ENCODE measurements around the gene SPPL2A. TPM values are rescaled to one million over a fixed set of nuclear protein-coding genes. Genes with fewer than 3 reads are reported as not detected.

SPPL2A gene
- total and polyA plus RNA-seq, 2 experiments from 2014 or later, result 111 to 141 TPM

DNA sequence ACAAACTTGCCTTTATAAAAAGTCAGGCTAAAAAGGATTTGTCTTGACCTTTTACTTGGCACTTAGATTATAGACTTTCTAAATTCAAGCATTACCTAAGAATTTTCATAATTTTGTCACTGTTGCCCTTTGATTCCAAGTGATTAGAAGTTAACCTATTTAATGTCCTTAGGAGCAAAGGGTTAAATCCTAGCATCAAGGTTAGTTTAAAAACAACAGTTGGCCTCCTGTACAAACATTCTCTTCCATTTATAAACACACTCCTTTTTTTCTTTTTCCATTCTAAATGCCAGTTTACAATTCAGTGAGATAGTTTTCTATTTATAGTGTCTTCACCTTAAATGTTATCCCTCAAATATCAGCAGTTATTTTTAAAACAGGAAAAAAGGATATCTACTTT is 18.4 kb upstream of the SPPL2A start:
- no peaks in the 10 kb centered on the region for H3K27me3 ChIP-seq
- TF ChIP-seq EZH2phosphoT487 (IDR thresholded peaks at IDR 0.05; ENCODE audit: low read depth, severe bottlenecking, unreplicated experiment), result no peak
- TF ChIP-seq EZH2 (IDR thresholded peaks at IDR 0.05; ENCODE audit: borderline replicate concordance), result no peak
- no peak for TF ChIP-seq CTCF (IDR thresholded peaks at IDR 0.05; ENCODE audit: poor library complexity)
- no peak overlapping the region for H2AFZ ChIP-seq
- no peaks in the 10 kb centered on the region for H3K9me2 ChIP-seq (replicated peaks; ENCODE audit: insufficient read depth)
- no peak overlapping the region for H3K4me3 ChIP-seq
- no peaks in the 10 kb centered on the region for H3K9me3 ChIP-seq (ENCODE audit: low read depth)
- DNase-seq (ENCODE audit: low spot score), result no peak
- H4K20me1 ChIP-seq (ENCODE audit: insufficient read depth, poor library complexity, severe bottlenecking), result no peaks in the 10 kb centered on the region
- no peaks in the 10 kb centered on the region for H3K79me2 ChIP-seq
- peaks cover 3% of the 10 kb centered on the region for H3K4me1 ChIP-seq (ENCODE audit: insufficient read depth)
- H3K27ac ChIP-seq, result no peak overlapping the region
- no peak overlapping the region for H3K4me2 ChIP-seq
- no peaks in the 10 kb centered on the region for H3K36me3 ChIP-seq (replicated peaks; ENCODE audit: insufficient read depth, low read depth)

- no peaks in the 10 kb centered on the region for H3K79me2 ChIP-seq
- no peaks in the 10 kb centered on the region for H3K27me3 ChIP-seq
- no peaks in the 10 kb centered on the region for H4K20me1 ChIP-seq (ENCODE audit: insufficient read depth, poor library complexity, severe bottlenecking)
- WGBS (ENCODE audit: low lambda C conversion rate, missing lambda C conversion rate), result 54% methylated on average over 2 of the region's 2 CpGs
- no peaks in the 10 kb centered on the region for H3K9me2 ChIP-seq (replicated peaks; ENCODE audit: insufficient read depth)
- no peak for TF ChIP-seq EZH2 (IDR thresholded peaks at IDR 0.05; ENCODE audit: borderline replicate concordance)
- TF ChIP-seq CTCF (IDR thresholded peaks at IDR 0.05; ENCODE audit: poor library complexity), result no peak
- no peak for TF ChIP-seq EZH2phosphoT487 (IDR thresholded peaks at IDR 0.05; ENCODE audit: low read depth, severe bottlenecking, unreplicated experiment)
- H2AFZ ChIP-seq, result no peak overlapping the region
- no peak overlapping the region for H3K4me3 ChIP-seq
- H3K4me2 ChIP-seq, result no peak overlapping the region
- DNase-seq (ENCODE audit: low spot score), result no peak
- no peaks in the 10 kb centered on the region for H3K9me3 ChIP-seq (ENCODE audit: low read depth)
- peaks cover 3% of the 10 kb centered on the region for H3K4me1 ChIP-seq (ENCODE audit: insufficient read depth)
- H3K36me3 ChIP-seq (replicated peaks; ENCODE audit: insufficient read depth, low read depth), result no peaks in the 10 kb centered on the region
- no peak overlapping the region for H3K27ac ChIP-seq
Observed at GRCh38 chr15:50783411-50783810, 17.9 kb upstream of the SPPL2A start.

DNA sequence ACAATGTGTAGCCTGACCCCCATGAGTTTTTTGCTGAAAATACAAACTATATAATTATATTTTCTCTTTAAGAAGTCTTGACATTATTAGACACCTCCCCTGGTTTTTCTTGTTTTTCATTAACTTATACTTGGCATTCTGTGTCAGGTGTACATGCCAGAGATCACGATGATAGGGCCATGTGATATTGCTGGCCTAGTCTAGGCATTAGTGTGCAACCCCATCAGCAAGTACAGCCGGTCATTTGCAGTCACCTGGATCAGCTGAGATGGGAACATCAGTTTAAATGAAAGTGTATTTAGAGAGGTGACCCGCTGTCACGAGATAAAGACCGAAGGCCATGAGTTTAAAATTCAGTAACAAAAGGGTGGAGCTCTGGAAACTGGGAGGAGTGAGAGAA is 12.6 kb upstream of the SPPL2A start:
- 92% methylated on average over 5 of the region's 5 CpGs for WGBS (ENCODE audit: low lambda C conversion rate, missing lambda C conversion rate)
- DNase-seq (ENCODE audit: low spot score), result no peak

More for the DNA sequence above, 12.6 kb upstream of the SPPL2A start:
- no peaks in the 10 kb centered on the region for H3K36me3 ChIP-seq (replicated peaks; ENCODE audit: insufficient read depth, low read depth)
- no peak overlapping the region for H3K4me3 ChIP-seq
- H2AFZ ChIP-seq, result no peak overlapping the region
- H3K79me2 ChIP-seq, result no peaks in the 10 kb centered on the region
- no peak for TF ChIP-seq EZH2 (IDR thresholded peaks at IDR 0.05; ENCODE audit: borderline replicate concordance)
- TF ChIP-seq CTCF (IDR thresholded peaks at IDR 0.05; ENCODE audit: poor library complexity), result no peak
- TF ChIP-seq EZH2phosphoT487 (IDR thresholded peaks at IDR 0.05; ENCODE audit: low read depth, severe bottlenecking, unreplicated experiment), result no peak
- no peak overlapping the region for H3K27ac ChIP-seq
- H3K27me3 ChIP-seq, result no peaks in the 10 kb centered on the region
- no peaks in the 10 kb centered on the region for H4K20me1 ChIP-seq (ENCODE audit: insufficient read depth, poor library complexity, severe bottlenecking)
- H3K9me3 ChIP-seq (ENCODE audit: low read depth), result no peaks in the 10 kb centered on the region
- H3K4me1 ChIP-seq (ENCODE audit: insufficient read depth), result peaks cover 1% of the 10 kb centered on the region
- H3K9me2 ChIP-seq (replicated peaks; ENCODE audit: insufficient read depth), result no peaks in the 10 kb centered on the region
- H3K4me2 ChIP-seq, result no peak overlapping the region
